ENCODE measurements around the gene MDK. TPM values are rescaled to one million over a fixed set of nuclear protein-coding genes. Genes with fewer than 3 reads are reported as not detected.
A peak's percentile ranks its signal among the peaks of the same experiment; 100 is the strongest.

The MDK gene
- total RNA-seq, 1 donor from 2014 or later, result 949 TPM

DNA sequence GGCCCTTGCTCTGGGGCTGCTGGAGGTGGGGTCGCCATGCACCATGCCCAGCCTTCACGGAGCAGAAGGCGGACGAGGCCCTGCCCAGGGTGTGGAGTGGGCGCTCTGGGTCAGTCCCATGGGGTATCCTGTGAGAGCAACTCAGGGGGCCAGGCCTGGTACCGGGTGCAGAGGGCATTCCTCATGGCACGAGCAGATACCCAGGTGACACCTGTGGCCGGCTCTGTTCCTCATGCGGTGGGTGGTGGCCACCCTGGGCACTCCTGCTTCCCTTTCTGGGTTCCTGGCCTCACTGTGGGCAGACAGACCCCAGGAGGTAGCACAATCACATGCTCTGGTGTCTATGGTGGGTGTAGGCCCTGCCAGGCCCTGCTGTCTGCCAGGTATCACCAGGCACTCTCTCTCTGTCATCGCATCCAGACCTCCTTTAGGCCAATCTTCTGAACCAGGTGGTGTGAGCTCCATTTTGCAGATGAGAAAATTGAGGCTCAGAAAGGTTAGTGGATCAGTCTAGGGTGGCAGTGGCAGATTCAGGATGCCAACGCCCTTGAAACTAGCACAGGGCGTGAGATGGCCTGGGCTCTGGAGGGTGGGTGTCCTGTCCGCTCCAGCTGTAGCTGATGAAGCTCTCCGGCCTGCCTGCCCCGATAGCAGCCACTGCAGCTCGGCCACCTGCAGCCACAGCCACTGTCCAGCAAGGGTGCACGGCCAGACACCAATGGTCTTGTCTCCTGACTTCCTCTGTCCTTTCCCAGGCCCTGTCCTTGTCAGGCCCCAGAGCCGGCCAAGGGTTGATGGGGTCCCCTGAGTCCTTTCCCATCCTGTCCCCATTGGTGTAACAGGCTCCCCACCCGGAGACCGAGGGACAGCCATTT is 19.1 kb upstream of the MDK start:
- Mint-ChIP-seq H3K9me3 (no peaks in the 10 kb centered on the region), H3K27ac (peak overlapping the region; percentile 33), H3K4me1 (ENCODE audit: unreplicated experiment) (peaks cover 28% of the 10 kb centered on the region), H3K4me3 (peak overlapping the region; percentile 12), H3K27me3 (no peaks in the 10 kb centered on the region), H3K36me3 (no peaks in the 10 kb centered on the region)
- TF ChIP-seq, protein P1, sequence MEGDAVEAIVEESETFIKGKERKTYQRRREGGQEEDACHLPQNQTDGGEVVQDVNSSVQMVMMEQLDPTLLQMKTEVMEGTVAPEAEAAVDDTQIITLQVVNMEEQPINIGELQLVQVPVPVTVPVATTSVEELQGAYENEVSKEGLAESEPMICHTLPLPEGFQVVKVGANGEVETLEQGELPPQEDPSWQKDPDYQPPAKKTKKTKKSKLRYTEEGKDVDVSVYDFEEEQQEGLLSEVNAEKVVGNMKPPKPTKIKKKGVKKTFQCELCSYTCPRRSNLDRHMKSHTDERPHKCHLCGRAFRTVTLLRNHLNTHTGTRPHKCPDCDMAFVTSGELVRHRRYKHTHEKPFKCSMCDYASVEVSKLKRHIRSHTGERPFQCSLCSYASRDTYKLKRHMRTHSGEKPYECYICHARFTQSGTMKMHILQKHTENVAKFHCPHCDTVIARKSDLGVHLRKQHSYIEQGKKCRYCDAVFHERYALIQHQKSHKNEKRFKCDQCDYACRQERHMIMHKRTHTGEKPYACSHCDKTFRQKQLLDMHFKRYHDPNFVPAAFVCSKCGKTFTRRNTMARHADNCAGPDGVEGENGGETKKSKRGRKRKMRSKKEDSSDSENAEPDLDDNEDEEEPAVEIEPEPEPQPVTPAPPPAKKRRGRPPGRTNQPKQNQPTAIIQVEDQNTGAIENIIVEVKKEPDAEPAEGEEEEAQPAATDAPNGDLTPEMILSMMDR (conservative IDR thresholded peaks at IDR 0.05), result no peak
- no peak for DNase-seq (ENCODE audit: extremely low spot score, unreplicated experiment)

DNA sequence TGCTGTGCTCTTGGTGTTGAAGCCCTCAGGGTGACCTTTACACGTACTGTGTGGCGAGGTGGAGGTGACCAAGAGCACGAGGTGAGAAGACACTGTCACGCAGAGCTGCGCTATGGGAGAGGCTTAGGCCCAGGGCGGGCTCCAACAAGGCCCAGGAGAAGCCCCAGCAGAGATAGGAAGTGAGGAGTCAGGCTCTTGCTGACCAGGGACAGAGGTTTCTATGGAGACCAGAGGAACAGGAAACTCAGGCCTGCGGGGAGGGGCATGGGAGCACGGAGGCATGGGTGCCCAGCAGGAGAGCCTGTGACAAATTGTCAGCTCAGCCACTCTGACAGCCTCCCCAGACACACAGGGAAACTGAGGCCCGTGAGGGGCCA is 18.4 kb upstream of the MDK start:
- peak overlapping the region; percentile 12 for H3K4me3 Mint-ChIP-seq
- no peak for DNase-seq (ENCODE audit: extremely low spot score, unreplicated experiment)
- TF ChIP-seq, protein P1 (conservative IDR thresholded peaks at IDR 0.05), result no peak
- H3K36me3 Mint-ChIP-seq, result no peaks in the 10 kb centered on the region
- peaks cover 28% of the 10 kb centered on the region for H3K4me1 Mint-ChIP-seq (ENCODE audit: unreplicated experiment)
- H3K27me3 Mint-ChIP-seq, result no peaks in the 10 kb centered on the region
- peak overlapping the region; percentile 33 for H3K27ac Mint-ChIP-seq
- H3K9me3 Mint-ChIP-seq, result no peaks in the 10 kb centered on the region

DNA sequence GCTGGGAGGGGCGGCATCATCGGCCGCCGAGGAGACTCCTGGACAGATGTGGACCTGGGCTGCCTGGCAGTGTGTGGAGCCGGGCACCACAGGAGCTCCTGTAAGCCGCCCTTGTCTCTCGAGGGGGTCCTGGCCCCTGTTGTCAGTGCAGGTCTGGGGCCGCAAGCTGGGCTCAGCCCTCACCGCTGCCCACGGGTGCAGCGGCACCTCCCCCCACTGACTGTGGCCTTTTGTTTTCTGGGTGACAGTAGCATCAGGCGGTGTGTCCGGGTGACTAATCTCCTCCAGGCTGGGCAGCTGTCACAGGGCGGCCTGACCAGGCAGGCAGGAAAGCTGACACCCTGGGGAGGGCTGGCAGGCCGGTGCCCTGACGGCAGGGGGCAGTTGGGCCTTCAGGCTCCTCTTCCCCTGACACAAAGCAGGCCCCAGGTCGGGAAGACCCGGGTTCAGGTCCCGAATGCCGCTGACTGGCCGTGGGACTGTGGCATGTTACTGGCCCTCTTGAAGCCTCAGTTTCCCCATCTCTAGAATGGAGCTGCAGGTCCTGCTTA is 17.9 kb upstream of the MDK start:
- H3K4me3 Mint-ChIP-seq, result no peak overlapping the region
- no peaks in the 10 kb centered on the region for H3K36me3 Mint-ChIP-seq
- peaks cover 28% of the 10 kb centered on the region for H3K4me1 Mint-ChIP-seq (ENCODE audit: unreplicated experiment)
- H3K27me3 Mint-ChIP-seq, result no peaks in the 10 kb centered on the region
- no peak for DNase-seq (ENCODE audit: extremely low spot score, unreplicated experiment)
- H3K9me3 Mint-ChIP-seq, result no peaks in the 10 kb centered on the region
- TF ChIP-seq, protein P1 (conservative IDR thresholded peaks at IDR 0.05), result no peak
- no peak overlapping the region for H3K27ac Mint-ChIP-seq

DNA sequence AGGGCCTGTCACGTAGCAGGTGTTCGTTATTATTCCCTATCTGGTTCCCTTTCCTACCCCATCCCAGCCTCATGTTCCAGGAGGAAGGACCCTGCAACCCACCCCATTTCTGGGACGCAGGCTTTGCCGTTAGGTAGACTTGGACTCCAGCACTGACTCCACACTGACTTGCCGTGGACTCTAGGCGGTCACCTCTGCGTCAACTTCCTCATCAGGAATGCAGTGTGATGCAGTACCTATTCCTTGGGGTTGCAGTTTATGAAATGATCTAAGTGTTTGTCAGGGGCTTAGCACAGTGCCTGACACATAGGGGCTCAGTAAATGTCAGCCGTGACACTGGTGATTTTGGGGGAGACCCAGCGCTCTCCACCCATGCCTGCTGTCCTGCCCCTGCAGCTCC is 17.4 kb upstream of the MDK start:
- H3K36me3 Mint-ChIP-seq, result no peaks in the 10 kb centered on the region
- TF ChIP-seq, protein P1 (conservative IDR thresholded peaks at IDR 0.05), result no peak
- H3K27me3 Mint-ChIP-seq, result no peaks in the 10 kb centered on the region
- DNase-seq (ENCODE audit: extremely low spot score, unreplicated experiment), result no peak
- H3K4me3 Mint-ChIP-seq, result no peak overlapping the region
- no peak overlapping the region for H3K27ac Mint-ChIP-seq
- no peaks in the 10 kb centered on the region for H3K9me3 Mint-ChIP-seq
- peaks cover 28% of the 10 kb centered on the region for H3K4me1 Mint-ChIP-seq (ENCODE audit: unreplicated experiment)

DNA sequence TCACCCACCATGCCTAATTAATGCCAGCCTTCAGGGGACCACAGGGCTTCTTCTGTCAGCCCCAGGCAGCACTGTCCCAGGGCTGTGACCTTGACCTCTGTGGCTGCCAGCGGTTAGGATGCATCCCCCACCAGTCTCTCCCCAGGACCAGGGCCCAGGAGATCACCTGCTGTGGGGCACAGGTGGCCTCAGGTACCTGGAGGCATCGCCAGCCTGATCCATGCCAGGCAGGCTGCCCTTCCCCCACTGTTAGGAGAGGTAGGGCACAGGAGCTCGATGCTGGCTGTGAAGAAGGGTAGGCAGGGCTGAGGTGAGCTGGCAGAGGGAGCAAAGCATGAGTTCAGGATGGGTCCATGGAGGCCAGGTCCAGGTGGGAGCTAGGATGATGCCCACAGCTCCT is 16.7 kb upstream of the MDK start:
- H3K36me3 Mint-ChIP-seq, result no peaks in the 10 kb centered on the region
- H3K9me3 Mint-ChIP-seq, result no peaks in the 10 kb centered on the region
- H3K4me3 Mint-ChIP-seq, result no peak overlapping the region
- peak overlapping the region; percentile 15 for H3K27ac Mint-ChIP-seq
- DNase-seq (ENCODE audit: extremely low spot score, unreplicated experiment), result no peak
- TF ChIP-seq, protein P1 (conservative IDR thresholded peaks at IDR 0.05), result no peak
- no peaks in the 10 kb centered on the region for H3K27me3 Mint-ChIP-seq
- H3K4me1 Mint-ChIP-seq (ENCODE audit: unreplicated experiment), result peaks cover 34% of the 10 kb centered on the region

Data from type B pancreatic cell (in vitro differentiated cells).